ENCODE results near the gene PRKAR1B.
A peak's percentile ranks its signal among the peaks of the same experiment; 100 is the strongest.

PRKAR1B gene

DNA sequence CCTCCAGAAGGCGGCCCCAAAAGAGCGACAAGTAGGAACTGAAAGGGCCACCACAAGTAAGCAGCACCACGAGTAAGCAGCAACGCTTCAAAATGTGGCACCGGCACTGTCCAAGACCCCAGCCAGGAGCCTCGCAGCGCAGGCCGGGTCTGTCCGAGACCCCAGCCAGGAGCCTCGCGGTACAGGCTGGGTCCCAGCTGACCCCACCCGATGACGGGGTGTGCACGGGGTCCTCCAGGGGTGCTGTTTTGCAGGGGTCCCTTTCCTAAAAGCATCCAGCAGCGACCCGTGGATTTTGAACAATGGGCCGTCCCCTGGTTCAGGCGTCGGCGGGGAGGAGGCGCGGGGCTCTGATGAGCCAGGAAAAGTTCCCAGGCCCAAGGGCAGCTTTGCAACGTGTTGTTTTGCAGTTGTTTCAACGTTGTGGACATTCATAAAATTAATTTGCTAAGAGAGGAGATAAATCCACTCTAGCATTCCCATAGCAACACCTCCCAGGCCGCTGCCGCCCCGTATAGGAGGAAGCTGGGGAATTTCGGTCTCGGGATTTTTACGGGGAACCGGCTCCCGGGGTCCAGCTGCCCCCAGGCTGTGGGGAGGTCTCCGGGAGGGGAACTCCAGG lies 155.9 kb downstream of the PRKAR1B start:
- no peak for DNase-seq (ENCODE audit: low spot score)

DNA sequence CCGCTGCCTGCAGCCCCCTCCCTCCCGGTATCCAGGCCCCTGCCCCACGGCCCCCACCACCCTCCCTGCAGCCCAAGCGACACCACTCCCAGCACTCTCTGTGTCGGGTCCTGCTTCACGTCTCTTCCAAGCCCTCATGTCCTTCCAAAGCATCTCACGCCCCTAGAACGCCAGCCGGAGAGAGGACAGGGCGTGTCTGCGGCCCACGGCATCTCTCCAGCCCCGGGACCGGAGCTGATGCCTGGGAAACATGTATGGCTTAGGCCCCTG lies 156.3 kb downstream of the PRKAR1B start:
- DNase-seq (ENCODE audit: low spot score), result no peak

DNA sequence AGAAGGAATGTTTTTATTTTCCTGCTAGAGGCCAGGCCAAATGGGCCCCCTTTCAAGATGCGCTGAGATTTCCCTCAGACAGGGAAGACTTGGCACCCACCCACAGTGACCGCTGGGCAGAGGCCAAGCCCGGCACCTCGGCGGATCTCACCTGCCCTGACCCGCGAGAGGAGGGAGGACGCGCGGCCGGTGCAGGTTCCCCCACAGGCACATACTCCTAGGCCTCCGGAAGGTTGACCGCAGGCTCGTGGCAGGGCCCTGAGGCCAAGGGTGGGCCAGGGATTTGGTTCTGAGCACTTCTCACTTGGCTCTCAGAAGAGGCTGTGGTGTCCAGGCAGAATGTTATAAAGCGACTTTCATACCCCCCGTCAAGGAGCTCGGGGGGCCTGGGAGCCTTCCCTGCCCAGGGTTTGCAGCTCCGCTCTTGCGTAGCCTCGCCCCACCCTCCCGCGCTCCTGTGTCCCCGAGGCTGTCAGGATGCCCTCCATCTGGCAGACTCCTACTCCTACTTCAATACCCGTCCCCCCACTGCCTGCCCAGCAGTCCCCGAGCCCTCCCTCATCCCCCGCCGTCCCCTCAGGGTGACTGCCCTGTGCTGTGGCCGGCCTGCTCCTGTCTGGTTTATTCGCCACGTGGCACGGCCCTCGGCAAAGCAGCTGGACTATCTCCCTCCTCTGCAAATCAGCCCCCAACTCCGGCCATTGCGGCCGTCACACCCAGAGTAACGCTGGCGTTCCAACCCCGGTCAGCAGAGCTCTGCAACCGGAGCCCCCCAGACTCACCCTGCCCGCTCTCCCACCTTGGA lies 156.9 kb downstream of the PRKAR1B start:
- DNase-seq (ENCODE audit: low spot score), result no peak

DNA sequence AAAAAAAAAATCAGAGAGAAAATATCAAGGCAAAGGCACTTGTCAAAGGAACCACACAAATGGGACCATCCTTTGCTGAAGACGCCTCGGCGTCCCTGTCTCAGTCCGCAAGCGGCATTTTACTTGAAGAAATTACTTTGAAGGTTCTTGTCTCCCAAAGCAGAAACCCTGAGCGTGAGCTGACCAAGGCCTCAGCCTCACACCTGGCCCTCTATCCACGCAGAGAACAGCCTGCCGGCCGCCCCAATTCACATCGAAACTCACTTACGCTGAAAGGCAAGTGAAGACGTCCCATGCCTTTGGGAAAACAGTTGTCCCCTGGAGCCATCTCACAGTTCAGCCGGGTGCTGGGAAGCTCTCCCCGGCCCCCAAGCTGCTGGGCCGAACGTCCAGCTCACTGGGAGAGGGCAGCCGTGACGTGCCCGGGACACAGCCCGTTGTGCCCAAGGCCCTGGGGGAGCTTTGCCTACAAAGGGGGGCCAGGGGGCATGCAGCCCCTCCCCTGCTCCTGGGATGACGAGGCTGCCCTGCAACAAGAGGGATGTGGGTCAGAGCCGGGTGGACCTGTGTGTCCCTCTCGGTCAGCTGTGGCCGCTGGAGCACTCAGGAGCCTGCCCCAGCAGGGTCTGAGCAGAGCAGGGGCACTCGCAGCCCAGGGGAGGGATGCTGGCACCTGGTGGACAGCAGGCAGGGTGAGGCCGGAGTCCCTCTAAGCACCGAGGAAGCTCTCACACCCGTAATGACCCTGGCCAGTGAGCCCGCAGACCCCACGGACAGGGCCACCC lies 157.8 kb downstream of the PRKAR1B start:
- DNase-seq (ENCODE audit: low spot score), result no peak

DNA sequence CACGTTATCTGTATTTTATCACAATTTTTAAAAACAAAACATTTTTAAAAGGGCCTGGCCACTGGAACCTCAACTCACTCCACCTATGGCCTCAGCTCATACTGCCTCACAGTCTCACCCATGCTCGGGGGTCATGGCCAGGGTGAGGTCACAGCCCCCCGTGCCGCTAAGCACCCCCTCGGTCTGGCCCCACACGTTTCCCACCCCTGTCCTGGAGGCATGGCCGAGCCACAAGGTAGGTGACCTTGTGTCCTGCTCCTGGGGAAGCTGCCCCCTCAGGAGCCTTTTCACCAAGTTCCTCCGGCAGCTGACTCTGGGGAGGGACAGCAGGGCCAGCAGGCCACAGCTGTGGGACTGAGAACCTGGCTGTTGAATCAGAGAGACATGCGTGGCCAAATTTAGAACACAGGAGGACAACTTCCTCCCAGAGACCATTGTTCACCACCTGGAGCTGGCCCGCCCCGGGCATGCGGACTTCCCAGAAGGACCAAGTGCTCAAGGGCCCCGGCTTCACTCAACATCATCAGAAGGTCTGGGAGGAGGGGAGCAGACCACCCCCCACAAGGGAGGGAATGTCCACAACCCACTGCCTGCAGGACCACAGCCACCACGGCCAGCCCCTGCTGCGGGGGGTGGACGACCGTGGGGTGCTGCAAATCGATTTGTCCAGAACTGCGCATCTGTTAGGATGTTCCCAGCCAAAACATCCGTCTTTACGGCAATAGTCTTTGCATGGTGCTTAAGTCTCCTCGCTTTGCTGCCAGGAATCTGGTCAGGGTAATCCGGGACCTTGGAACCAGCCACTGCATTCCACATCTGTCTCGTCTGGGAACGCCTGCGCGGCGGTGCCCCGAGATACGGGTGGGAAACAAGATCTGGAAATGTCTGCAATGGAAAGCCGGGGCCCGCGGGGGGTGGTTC lies 158.8 kb downstream of the PRKAR1B start:
- peak; percentile 86 for DNase-seq (ENCODE audit: low spot score)

DNA sequence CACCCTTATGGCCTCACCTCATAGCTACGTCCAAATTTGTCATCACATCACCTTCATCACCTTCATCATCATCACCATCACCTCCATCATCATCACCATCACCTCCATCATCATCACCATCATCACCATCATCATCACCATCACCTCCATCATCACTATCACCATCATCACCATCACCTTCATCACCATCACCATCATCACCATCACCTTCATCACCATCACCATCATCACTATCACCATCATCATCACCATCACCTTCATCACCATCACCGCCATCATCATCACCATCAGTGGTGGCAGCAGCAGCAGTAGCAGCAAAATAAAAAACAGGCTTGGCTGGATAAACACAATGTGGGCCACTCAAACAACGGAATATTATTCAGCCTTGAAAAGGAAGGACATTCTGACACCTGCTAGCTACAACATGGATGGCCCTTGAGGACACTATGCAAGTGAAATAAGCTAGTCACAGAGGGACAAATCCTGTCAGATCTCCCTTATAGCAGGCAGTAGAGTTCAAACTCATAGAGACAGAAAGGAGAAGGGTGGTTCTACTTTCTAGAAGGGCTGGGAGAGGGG lies 159.7 kb downstream of the PRKAR1B start:
- DNase-seq (ENCODE audit: low spot score), result no peak

DNA sequence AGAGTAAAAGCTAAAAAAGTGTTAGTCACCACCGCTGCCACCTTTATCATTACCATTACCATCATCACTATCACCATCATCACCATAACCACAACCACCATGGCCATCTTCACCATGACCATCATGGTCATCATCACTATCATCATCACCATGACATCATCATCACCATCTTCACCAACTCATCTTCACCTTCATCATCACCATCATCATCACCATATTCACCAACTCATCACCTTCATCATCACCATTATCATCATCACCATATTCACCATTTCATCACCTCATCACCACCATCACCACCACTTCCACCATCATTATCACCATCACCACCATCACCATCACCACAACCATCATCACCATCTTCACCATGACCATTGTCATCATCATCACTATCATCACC lies 161.0 kb downstream of the PRKAR1B start:
- no peak for DNase-seq (ENCODE audit: low spot score)

DNA sequence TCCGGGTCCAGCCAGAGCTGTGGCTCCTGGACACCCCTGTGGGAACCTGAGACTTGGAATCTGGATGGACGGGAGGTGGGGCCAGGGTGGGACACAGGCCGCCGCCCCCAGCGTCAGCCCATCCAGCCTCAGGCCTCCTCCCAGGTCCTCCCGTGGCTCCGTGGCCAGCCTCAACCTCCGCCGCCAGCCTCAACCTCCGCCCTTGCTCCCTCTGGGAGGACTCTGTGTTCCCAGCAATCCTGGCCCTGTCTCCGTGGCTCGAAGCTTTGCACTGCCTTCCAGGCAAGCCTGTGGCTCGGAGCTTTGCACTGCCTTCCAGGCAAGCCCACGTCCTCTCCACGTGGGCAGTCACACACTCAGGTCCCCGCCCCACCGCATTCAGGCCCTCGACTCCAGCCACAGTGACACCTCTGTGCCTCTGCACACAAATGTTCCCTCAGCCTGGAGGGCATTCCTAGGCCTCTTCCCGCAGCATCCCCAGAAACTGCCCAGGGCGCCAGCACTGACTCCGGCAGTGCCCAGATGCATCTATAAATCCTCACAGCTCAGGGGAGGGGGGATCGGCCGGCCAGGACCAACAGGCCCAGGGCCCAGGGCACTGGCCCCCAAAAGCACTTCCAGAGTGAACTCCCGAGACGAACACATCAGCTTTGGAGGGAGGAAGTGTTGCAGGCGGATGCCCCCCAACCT lies 162.8 kb downstream of the PRKAR1B start:
- DNase-seq (ENCODE audit: low spot score), result no peak

DNA sequence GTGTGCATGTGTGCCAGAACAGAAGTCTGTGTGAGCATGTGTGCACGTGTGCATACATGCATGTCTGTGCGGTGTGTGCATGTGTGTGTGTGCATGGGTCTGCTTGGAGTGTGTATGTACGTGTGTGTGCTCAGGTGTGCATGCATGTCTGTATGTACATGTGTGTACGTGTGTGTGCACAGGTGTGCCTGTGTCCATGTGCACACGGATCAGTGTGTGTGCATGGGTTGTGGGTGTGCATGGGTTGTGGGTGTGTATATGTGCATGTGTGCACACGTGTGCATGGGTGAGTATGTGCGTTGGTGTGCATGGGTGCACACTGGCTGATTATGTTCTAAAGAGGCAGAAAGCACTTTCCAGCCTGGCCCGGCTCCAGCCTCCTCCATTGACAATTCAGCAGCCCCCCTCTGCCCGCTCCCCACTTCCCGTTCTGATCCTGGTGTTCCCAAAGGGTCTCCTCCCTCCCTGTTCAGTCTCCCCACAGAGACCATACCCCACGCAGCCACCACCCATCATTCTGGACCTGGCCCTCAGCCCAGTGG lies 163.4 kb downstream of the PRKAR1B start:
- no peak for DNase-seq (ENCODE audit: low spot score)

DNA sequence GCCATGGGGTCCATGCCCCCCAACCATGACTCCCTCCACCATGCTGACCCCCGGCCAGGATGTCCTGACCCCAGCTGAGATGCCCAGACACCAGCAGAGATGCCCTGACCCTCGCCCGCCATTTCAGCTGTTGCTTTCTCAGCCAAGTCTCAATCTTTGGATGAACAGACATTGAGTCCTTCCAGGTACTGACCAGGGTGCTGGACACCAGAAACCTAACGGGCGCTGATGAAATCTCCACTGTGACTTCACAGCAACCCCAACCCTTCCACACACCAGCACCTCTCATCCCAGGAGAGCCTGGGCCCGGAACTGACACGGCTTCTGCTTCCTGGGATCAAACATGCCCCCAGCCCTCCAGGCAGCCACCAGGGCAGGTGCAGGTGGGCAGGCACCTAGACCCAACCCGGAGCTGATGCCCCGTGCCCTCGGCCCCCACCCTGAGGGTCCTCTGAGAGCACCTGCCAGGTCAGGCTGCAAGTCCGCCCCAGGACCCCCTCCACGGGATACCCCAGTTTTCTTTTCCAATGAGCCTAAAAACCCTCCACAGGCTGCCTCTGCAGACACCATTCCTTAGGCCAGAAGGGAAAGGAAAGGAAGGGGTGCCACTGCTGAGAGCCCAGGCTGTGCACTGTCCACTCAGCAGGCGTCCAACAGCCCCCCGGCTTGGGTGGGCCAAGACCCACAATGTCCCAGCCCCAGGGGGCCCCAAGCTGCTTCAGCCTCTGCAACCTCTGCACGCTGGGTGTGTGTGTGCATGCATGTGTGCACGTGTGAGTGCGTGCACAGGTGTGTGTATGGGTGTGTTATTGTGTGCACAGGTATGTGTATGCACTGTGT lies 164.1 kb downstream of the PRKAR1B start:
- no peak for DNase-seq (ENCODE audit: low spot score)

DNA sequence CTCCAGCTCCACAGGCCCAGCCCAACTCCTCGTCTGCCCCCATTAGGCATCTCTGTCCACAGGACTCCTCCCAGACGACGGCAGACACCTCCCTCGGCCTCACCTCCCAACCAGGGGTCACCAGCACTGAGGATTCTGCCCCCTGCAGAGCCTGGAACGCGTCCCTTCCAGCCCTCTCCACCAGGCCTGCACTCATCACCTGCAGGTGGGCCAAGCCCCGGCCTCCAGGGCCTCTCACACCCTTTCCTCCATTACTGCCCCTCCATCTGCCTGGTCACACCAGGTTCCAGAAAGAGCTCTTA lies 164.8 kb downstream of the PRKAR1B start:
- no peak for DNase-seq (ENCODE audit: low spot score)

DNA sequence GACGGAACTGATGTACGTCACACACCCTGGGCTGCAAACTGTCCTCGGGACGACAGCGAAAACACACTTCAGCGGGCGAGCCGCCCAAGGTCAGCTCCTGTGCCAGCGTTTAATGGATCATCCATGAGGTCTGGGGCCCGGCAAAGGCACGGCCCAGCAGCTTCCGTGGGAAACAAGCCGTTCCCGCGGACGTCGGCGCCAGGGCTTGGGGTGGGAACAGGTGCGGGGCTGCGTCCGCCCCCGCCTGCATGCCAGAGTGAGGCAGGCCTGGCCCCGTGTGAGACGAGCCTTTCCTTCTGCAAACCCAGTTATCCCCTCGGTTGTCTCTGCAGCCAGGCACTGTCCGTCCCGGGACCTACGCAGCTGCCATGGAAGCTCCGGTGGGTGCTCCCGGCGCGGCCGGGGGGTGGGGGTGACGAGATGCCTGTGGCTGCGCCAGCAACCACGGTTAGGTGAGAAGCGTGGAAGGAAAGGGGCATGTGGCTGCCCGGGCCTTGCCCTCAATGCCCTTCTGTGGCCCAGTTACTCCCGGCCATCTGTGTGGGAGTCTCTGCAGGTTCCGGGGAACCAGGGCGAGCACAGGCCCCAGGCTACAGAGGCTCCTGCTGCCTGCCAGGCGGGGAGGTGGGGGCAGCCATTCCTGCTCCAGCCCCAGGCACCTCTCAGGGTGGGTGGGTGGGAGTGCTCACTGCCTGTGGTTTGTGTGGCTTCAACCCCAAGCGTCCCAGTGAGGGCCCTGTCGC lies 165.3 kb downstream of the PRKAR1B start:
- no peak for DNase-seq (ENCODE audit: low spot score)

DNA sequence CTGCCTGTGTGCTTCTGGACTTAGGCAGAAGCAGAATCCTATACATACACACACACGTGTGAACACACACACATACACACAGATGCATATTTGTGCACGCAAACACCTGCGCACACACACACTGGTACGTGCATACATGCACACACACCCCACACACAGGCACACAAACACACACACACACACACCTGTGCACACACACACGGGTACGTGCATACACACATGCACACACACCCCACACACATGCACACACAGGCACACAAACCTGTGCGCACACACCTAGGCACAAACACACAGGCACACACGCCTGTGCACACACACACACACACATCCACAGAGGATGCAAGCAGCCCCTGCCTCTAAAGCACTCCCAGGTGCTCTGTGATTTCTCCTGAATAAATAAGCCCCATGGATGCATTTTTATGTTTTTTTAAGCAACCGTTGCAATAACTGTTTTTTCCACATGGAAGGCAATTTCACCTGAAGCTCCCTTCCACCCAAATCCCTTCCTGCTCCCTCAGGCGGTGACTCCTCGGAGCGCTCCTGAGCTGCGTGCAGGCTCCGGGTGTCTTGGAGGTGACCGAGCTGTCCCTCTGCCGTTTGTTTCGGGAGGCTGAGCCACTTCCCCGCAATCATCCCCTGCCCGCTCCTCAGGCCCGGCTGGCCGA lies 166.0 kb downstream of the PRKAR1B start:
- no peak for DNase-seq (ENCODE audit: low spot score)

DNA sequence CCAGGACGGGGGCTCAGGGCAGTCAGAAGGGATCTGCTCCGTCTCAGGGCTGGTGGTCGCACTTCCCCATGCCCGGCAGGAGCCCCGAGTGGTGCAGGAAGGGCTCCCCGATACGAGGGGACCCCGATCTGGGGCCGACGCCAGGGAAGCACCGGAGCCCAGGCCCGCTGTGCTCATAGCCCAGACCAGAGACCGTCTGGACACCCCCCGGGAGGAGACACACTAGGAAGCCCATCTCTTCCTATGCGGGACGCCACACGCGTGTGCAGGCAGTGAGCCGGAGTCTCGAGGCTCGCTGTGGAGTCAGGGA lies 167.7 kb downstream of the PRKAR1B start:
- no peak for DNase-seq (ENCODE audit: low spot score)

DNA sequence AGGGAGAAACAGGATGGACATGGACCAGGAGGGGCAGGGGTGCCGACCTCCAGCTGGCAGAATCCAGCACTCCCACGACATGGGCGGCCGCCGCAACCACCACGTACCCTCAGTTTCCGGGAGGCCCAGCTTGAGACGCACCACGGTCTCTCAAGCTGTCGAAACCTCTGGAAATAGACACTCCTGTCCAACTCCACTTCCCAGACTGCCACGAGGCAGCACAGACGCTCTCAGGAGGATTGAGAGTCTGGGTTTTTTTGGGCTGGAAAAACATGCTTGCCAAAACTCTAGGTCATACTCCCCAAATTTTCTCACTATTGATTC lies 169.6 kb downstream of the PRKAR1B start:
- DNase-seq (ENCODE audit: low spot score), result no peak

DNA sequence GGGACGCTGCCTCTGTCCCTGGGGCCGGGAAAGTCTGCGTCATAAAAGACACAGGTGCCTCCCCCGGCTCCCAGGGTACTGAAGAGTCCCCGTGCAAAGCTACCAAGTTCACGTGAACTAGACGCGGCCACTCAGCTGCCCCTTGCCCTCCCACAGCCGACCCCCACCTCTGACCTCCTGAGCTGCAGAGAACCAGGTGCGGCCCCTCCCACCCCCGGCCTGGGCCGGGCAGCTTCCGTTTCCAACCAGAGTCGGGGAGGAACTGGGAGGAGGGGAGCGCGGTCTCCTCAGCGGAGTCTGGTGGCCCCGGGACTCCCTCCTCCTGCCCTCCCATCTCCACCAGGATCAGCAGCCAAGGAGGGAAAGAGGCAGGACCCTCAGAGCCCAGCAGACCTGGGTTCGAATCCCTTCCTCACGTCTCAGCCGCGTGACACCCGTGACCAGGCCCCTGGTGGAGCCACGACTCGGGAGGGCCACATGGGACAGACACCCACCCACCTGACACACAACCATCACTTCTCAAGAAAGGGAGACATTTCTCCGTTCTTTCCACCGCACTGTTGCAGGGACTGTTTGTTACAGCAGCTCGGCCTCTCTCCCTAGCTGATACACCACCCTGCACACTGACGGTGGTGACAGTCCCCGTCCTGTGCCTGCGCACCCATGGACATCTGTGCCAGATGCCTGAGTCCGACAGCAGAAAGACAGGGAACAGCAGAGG lies 170.1 kb downstream of the PRKAR1B start:
- no peak for DNase-seq (ENCODE audit: low spot score)

DNA sequence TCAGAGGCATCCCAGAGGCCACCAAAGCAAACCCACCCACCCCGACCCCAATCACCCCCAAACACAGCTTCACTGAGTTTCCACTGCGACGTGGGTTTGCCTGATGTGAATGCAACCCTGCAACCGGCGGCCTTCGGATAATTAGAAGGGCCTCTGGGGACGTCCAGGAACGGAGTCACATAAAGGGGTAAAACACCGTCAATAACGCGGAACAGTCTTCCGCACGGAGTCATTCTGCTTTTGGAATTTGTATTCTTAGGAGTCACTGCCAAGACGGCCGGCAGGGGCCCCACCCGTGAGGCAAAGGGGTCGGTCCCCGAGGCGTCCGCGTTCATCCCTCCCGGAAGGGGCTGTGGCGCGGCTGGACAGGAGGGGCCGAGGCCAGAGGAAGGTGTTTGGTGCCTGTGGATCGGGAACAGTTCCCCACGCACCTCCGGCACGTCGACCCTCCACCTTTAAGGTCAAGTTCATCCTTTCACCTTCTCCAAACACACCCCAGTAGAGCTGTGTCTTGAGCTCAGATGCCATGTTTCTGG lies 170.7 kb downstream of the PRKAR1B start:
- no peak for DNase-seq (ENCODE audit: low spot score)

DNA sequence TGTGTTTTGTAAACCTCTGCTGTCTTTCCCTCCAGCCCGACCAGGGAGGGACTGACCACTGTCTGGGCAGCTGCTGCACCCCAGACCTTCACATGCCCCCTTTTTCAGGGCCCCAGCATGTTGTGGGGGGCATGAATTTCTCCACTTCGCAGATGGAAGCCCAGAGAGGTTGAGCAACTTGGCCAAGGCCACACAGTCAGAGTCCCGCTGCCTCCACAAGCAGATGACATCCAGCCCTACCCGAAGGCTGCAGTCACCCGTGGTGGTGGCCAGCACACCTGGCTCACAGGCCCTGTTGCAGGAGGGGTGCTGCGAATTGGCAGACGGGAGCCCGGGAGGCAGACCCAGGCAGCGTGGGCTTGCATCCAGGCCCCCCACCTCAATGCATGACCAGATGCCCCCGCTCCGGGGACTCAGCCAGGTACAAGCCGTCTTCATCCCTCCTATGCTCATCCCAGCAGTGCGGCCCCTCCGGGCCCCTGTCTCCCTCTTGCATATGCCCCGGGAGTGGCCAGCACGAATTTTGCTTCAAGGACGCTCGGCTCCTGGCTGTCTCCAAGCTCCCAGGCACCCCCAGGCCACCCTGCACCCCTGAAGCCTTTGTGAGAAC lies 171.4 kb downstream of the PRKAR1B start:
- DNase-seq (ENCODE audit: low spot score), result no peak
